ENCODE results near the gene F8.

GRCh38 chrX:155068165-155068564, 45.6 kb upstream of the F8 start:
- TF ChIP-seq CTCF (IDR thresholded peaks at IDR 0.05; ENCODE audit: low read length) (no peak), EZH2 (IDR thresholded peaks at IDR 0.05; ENCODE audit: borderline replicate concordance, low read length) (no peak)
